IPS-NIHi11 (cell line): Measurements from ENCODE around the gene EIF3F.
"Not testable (repeated sequence)": the region's sequence is repeated elsewhere in the genome, so short reads cannot be mapped to it uniquely, and the experiment has no call there.

Experiments
- DNase-seq: peaks from one replicate; pipeline ENCODE4 v3.0.0; 2012; ENCODE audit warnings: mixed read lengths, low spot score

The EIF3F gene

DNA sequence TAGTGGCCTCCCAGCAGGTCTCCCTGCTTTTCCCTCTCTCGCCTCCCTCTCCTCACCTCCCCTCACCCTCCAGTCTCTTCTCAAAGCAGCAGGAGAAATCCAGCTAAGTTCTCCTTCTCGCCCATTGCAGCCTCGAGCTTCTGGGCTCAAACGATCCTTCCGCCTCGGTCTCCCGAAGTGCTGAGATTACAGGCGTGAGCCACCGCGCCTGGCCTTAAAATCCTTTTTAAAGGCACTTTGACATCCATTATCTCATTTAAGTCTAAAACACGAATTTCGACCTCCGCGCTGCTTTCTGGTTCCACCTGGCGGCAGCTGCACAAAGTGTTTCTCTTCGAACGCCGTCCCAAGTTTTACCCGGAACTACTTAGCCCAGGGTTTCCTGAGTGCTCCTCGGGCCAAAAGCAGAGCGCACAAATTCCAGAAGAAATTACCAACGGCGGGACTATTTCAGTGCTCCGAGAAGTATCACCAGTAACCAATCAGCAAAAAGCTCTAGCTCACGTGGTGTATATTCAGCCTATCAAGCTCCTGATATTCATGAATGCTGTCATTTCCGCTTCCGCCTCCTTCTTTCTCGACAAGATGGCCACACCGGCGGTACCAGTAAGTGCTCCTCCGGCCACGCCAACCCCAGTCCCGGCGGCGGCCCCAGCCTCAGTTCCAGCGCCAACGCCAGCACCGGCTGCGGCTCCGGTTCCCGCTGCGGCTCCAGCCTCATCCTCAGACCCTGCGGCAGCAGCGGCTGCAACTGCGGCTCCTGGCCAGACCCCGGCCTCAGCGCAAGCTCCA is at the start of gene EIF3F:
Gene EIF3F, plus strand, starts transcription at position 570 of the 792 bp plus-strand sequence. Its CDS starts 16 bp downstream, at position 586.
- DNase-seq, result peak; percentile 93

DNA sequence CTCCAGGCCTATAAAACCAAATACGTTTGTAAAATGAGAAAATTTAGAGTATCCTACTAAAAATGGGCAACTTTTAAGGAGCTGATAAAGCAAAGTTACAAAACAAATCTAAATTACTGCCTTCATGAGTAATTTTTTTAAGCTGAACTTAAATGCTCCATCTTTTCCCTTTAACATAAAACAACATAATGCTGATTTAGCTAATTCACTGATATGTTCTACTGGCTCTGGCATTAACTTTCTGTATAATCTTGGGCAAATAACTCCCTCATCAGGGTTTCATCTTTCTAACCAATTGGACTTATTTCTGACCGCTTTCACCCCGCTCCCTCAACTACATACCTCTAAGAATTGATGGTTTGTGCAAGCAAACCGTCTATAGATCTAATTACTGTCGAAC is 46.0 kb upstream of the EIF3F start:
- DNase-seq, result no peak

DNA sequence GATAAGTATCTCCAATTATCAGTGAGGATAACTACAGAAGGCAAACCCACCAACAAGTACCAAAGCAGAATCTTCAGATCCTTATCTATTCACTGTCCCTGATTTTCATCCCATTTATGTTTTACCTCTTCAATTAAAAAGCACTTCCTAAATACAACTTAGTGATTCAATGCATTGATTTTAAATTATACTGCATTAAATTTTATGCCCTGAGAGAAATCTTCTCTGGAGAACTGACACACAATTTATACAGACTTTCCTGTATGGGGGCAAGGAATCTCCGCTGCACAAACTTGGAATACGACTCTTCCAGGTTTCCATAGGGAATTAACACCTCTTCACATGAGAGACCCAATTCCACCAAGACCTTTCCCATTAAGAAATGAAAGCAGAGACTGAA is 45.5 kb upstream of the EIF3F start, which contains the start of gene OR10A3:
Gene OR10A3, minus strand, starts transcription at position 101 of the 400 bp plus-strand sequence. CDS start 2,188 bp downstream, outside the sequence.
- no peak for DNase-seq

DNA sequence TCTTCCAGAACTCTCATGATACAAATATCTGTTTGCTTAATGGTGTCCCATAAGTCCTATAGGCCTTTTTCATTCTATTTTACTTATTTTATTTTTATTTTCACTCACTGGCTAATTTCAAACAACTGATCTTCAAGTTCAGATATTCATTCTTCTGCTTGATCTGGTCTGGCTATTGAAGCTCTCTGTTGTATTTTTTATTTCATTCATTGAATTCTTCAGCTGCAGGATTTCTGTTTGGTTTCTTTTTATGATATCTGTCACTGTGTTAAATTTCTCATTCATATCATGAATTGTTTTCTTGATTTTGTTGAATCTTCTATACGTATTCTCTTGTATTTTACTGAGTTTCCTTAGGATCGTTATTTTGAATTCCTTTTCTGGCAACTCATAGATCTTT is 43.0 kb upstream of the EIF3F start:
- no peak for DNase-seq

GRCh38 chr11:7949934-7950333 is 37.2 kb upstream of the EIF3F start:
- no peak for DNase-seq

GRCh38 chr11:7955191-7955590 is 31.9 kb upstream of the EIF3F start:
- DNase-seq, result no peak

DNA sequence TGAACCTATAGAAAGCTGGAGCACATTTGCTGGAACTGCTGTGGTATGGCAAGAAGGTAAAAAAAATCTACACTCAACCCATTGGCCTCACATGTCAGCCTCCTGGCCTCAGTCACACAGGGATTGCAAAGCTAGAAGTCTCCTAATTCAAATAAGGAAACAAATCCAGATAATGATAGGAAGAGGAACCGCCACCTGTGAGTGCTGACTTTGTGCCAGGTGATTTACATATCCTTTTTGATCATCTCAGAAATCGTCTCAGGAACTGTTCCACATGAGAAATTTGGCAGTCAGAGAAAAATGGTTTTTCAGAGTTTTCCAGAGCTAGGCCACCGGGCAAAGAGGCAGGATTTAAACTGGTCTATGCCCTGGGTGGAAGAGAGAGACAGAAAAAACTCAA is 22.9 kb upstream of the EIF3F start:
- no peak for DNase-seq

- DNase-seq, result no peak
Observed at GRCh38 chr11:7964873-7965272, 22.3 kb upstream of the EIF3F start.

- DNase-seq, result no peak
Observed at GRCh38 chr11:7965386-7965785, 21.8 kb upstream of the EIF3F start, which contains the start of gene NLRP10. Gene NLRP10, minus strand, starts transcription at chr11:7965447. Its CDS starts 1,952 bp downstream, at chr11:7963495.

DNA sequence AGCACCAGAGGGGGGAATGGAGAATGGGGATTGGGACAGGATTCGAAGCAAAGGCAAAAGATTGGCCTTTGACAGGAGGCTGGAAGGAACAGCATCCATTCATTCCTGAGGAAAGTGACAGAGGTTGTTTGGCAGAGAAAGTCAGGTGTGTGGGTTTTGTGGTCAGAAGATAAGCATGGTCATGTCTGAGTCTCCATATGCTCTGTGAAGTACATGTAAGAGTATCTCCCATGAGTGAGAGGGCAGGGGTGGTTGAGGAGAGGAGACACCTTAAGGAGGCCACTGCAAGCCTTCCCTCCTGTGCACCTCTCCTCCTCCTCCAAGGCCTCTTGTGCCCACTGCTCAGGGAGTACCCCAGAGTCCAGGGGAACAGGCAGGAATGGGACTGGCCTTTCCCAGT is 20.0 kb upstream of the EIF3F start:
- no peak for DNase-seq

DNA sequence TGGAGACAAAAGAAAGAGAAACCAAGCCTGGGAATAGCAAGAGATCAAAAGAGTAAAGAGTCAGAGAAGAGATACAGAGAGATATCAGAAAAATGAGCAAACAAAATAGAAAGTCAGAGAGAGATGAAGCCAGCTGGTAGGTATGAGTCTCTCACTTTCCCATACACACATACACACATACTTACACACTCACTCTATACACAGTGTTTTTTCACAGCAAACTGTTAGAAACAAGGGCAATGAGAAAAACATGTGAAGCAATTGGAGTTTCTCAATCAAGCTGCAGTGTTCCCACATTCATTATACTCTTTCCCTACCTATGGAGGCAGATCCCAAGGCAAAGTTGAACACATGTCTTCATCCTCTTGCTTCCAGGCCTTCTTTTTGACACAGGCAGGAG is 19.3 kb upstream of the EIF3F start:
- no peak for DNase-seq

DNA sequence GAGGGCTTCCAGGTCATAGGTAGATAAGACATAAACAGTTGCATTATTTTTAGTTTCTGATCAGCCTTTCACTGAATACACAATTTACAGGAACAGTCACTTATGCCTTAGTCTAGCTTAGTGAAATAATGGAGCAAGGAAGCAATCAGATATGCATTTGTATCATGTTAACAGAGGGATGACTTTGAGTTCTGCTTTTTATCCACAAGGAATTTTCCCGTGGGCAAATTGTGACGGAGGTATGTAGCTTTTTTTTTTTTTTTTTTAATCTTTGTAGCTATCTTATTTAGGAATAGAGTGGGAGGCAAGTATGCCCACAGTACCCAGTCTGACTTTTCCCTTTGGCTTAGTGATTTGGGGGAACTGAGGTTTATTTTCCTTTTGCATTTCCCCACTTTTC is 18.5 kb upstream of the EIF3F start:
- DNase-seq, result no peak

DNA sequence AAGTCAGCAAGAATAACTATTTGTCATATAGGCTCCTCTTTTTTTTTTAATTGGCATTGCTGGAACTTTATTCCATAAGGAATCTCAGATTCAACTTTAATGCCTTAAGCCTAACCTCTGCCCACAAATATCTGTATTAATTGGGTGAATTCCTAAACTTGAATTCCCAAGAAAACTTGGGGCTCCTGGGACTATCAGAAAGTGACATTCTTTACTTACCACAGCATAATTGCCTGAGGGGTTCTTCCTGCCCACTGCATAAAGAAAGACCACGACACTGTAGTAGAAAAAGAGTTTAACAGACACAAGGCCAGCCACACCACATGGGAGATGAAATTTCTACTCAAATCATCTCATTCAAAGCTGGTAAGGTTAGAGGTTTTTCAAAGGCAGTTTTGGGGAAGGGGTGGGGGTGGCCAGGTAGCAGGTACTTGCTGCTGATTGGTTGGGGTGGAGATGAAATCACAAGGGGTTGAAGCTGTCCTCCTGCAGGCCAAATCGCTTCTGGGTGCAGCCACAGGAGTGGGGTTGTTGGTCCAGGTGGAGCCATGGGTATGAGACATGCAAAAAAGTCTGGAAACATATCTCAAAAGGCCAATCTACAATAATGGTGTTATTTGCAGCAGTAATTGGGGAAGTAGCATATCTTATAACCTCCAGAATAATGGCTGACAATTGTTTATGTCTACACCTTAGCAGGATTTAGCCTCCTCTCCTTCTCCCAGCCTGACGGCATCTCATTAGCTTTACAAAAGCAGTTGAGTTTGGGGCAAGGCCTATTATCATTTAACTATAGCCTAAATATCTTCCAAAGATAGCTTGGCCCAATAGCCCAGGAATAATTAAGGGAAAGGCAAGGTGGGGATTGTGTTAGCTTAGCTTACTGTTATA is 17.1 kb upstream of the EIF3F start:
- no peak for DNase-seq

- DNase-seq, result no peak
Observed at GRCh38 chr11:7971846-7972245, 15.3 kb upstream of the EIF3F start.

GRCh38 chr11:7973011-7973410 is 14.1 kb upstream of the EIF3F start:
- DNase-seq, result no peak

- no peak for DNase-seq
Observed at GRCh38 chr11:7974668-7975067, 12.5 kb upstream of the EIF3F start.

- no peak for DNase-seq
Observed at GRCh38 chr11:7977232-7977917, 9.8 kb upstream of the EIF3F start.

GRCh38 chr11:7981619-7982157 is 5.4 kb upstream of the EIF3F start:
- DNase-seq, result no peak

- no peak for DNase-seq
Observed at GRCh38 chr11:7982582-7983119, 4.5 kb upstream of the EIF3F start.

DNA sequence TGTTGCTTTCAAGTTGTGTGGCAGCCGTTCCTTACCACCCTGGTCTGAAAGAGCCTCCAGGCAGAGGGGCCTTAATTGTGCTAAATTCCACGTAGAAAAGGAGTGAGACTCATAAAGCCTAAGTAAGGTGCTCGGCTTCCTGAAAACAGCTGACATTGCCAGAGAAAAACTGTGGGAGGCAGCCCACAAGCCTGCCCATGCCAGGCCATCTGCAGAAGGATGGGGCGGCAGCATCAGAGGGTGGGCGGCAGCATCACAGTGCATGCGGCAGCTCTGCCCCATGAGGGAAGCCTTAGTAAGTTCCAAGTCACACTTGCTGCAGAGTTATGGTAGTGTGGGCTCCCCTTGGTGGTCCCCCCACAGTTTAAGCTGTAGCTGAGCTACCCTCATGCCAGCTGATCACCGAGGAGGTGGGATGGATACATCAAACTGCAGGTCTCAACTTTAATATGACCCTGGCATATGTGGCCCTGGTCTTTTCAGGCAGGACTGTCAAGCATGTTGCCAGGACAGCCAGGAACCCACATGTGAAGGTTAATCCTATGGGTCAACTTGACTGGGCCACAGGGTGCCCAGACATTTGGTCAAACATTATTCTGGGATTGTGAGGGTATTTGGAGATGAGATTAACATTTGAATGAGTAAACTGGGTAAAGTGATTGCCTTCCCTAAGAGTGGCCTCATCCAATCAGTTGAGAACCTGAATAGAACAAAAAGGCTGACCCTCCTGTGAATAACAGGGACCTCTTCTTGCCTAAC is 3.1 kb upstream of the EIF3F start:
- no peak for DNase-seq

- not testable (repeated sequence) for DNase-seq
Observed at GRCh38 chr11:7987560-7987883, 385 bp downstream of the EIF3F start.
